ENCODE measurements around the gene NTSR2.

The NTSR2 gene

GRCh38 chr2:11699686-11700670 lies 30.0 kb upstream of the NTSR2 start:
- DNase-seq, result no peak

GRCh38 chr2:11698009-11698922 lies 28.3 kb upstream of the NTSR2 start:
- no peak for DNase-seq

- DNase-seq, result no peak
Observed at GRCh38 chr2:11697103-11697871, 27.3 kb upstream of the NTSR2 start.

GRCh38 chr2:11696736-11697102 lies 26.7 kb upstream of the NTSR2 start:
- no peak for DNase-seq

- no peak for DNase-seq
Observed at GRCh38 chr2:11695576-11695975, 25.6 kb upstream of the NTSR2 start.

- DNase-seq, result peak; percentile 70 to 73
Observed at GRCh38 chr2:11692966-11693521, 23.0 kb upstream of the NTSR2 start.

- no peak for DNase-seq
Observed at GRCh38 chr2:11691076-11691660, 21.2 kb upstream of the NTSR2 start.

GRCh38 chr2:11688222-11689069 lies 18.5 kb upstream of the NTSR2 start:
- peak; percentile 92 for DNase-seq

- no peak for DNase-seq
Observed at GRCh38 chr2:11687736-11688135, 17.7 kb upstream of the NTSR2 start.

GRCh38 chr2:11685906-11686470 lies 16.0 kb upstream of the NTSR2 start:
- no peak for DNase-seq

- DNase-seq, result no peak
Observed at GRCh38 chr2:11684894-11685460, 15.0 kb upstream of the NTSR2 start.

GRCh38 chr2:11683966-11684365 lies 14.0 kb upstream of the NTSR2 start:
- DNase-seq, result no peak

- DNase-seq, result no peak
Observed at GRCh38 chr2:11683476-11683875, 13.5 kb upstream of the NTSR2 start.

- no peak for DNase-seq
Observed at GRCh38 chr2:11682590-11682915, 12.6 kb upstream of the NTSR2 start.

GRCh38 chr2:11681722-11682589 lies 12.0 kb upstream of the NTSR2 start:
- DNase-seq, result peak; percentile 82

GRCh38 chr2:11680901-11681721 lies 11.1 kb upstream of the NTSR2 start:
- DNase-seq, result no peak

- DNase-seq, result no peak
Observed at GRCh38 chr2:11680182-11680900, 10.3 kb upstream of the NTSR2 start.

Measured in activated T-cell treated with anti-CD3 and anti-CD28 coated beads, Interleukin-2, amount 50 U/mL, for 48 hours (primary cell).